GM10266 (cell line): ENCODE data around the gene ABCB8.

ENCODE experiments used
- DNase-seq: peaks from one replicate; pipeline ENCODE4 v3.0.0; 2012; ENCODE audit errors: extremely low spot score
- TF ChIP-seq, protein P1 (sequence below): IDR thresholded peaks from 2 replicates; pipeline ENCODE4 v1.5.1; 2012; ENCODE audit warnings: mild to moderate bottlenecking, low read depth; ENCODE audit not compliant: control insufficient read depth, insufficient read depth; ENCODE audit errors: missing control alignments

Gene ABCB8

DNA sequence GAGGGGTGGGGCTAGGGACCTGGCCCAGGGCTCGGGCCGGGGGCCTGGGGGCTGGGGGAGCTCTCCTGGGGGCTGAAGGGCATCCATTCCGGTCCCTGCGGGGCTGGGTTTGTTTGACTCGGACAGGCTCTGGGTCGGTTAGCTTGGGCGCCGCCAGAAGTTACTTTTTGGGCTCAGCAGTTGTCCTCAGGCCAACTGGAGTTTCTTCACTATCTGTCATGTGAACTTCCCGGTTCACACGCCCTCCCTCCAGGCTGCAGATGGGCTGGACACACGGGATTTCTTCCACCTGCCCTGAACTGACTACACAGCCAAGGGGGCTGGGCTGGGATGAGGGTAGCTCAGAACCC is 34.9 kb downstream of the ABCB8 start:
- TF ChIP-seq, protein P1, sequence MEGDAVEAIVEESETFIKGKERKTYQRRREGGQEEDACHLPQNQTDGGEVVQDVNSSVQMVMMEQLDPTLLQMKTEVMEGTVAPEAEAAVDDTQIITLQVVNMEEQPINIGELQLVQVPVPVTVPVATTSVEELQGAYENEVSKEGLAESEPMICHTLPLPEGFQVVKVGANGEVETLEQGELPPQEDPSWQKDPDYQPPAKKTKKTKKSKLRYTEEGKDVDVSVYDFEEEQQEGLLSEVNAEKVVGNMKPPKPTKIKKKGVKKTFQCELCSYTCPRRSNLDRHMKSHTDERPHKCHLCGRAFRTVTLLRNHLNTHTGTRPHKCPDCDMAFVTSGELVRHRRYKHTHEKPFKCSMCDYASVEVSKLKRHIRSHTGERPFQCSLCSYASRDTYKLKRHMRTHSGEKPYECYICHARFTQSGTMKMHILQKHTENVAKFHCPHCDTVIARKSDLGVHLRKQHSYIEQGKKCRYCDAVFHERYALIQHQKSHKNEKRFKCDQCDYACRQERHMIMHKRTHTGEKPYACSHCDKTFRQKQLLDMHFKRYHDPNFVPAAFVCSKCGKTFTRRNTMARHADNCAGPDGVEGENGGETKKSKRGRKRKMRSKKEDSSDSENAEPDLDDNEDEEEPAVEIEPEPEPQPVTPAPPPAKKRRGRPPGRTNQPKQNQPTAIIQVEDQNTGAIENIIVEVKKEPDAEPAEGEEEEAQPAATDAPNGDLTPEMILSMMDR, result no peak
- DNase-seq, result no peak

DNA sequence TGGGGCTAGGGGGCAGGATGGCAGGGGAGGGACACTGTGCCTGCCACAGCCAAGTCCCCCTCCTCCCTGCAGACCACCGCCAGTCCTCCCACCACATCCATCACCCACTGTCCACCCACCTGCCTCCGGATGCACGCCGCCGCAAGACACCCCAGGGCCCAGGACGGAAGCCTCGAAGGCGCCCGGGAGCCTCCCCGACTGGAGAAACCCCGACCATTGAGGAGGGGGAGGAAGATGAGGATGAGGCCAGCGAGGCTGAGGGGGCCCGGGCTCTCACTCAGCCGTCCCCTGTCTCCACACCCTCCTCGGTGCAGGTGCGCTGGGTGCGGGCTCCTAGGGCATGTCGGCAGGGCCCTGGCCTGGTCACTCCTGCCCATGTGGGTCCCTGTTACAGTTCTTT is 36.2 kb downstream of the ABCB8 start:
- TF ChIP-seq, protein P1, result no peak
- DNase-seq, result no peak

DNA sequence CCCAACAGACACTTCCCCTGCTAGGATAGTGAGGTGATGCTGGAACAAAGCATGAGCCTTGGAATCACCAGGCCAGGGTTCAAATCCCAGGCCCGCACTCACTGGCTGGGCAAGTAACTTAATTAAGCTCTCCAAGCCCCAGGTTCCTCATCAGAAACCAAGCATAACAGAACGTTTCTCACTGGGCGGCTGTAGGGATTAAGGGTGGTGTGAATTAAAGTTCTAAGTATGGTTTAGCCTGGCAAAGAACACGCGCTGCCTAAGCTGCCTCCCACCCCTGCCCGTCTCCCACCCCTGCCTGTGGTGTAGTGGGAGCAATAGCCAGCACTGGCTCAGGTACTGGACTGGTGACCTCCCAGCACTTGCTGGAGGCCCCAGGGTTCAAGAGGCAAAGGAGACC is 36.7 kb downstream of the ABCB8 start:
- no peak for DNase-seq
- TF ChIP-seq, protein P1, result no peak

DNA sequence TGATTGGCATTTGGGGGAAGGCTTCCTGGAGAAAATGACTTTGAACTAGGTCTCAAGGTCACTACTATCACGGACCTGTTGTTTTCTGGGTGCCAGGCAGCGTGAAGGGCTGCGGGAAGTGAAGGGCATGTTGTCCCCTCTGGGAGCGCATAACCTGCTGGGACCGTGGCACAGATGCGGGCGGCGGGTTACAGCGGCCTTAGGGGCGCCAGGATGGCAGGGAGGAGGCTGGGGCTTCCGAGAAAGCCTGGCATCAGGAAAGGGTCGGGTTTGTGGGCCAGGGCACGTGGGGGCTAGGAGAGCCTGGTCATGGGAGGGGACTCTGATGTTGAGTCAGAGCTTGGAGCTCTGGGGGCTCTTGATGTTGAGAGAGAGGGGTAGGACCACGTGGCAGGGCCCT is 37.3 kb downstream of the ABCB8 start:
- TF ChIP-seq, protein P1, result no peak
- DNase-seq, result no peak

DNA sequence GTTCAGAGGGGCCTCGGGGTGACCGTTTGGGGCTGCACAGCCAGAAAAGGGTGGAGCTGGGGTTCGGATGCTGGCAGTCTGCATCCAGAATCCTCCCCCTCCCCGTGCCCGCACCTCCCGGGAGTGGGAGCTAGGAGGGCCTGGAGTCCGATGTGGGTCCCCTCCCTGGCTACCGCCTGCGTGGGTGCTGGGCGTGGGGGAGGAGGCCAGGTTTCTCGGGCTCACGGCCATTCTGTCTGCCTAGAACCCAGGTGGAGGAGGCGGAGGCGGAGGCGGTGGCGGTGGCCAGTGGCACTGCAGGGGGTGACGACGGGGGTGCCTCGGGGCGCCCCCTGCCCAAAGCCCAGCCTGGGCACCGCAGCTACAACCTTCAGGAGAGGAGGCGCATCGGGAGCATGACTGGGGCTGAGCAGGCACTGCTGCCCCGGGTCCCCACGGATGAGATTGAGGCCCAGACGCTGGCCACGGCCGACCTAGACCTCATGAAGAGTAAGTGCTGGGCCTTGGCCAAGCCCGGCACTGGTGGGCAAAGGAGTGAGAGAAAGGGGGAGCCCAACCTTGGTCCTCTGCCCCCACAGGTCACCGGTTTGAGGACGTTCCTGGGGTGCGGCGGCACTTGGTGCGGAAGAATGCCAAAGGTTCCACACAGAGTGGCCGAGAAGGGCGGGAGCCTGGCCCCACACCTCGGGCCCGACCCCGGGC is 38.2 kb downstream of the ABCB8 start:
- TF ChIP-seq, protein P1, result no peak
- no peak for DNase-seq

DNA sequence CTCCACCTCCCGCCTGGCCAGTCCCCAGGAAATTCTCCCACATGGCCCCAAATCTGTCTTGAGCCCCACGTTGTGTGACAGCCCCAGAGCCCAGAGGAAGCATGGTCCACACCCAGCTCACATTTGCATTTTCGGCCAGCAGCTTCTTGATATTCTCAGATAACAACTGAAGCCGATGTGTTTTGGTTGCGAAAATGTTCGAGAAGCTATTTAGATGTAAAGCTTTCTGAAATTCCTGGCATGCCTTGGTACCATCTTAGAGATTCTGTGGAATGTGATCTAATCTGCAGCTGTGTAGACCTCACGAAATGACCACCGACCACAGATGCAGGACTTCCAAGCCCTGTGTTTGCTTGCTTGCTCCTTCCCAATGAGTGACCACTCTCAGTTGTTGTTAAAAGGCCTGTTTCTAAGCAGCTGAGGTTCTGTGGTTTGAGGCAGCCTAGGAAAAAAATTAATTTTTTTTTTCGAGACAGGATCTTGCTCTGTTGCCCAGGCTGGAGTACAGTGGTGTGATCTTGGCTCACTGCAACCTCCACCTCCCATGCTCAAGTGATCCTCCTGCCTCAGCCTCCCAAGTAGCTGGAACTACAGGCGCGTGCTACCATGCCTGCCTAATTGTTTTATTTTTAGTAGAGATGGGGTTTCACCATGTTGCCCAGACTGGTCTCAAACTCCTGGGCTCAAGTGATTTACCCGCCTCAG is 40.0 kb downstream of the ABCB8 start:
- TF ChIP-seq, protein P1, result no peak
- no peak for DNase-seq
